Erythroblast (primary cell): Measurements from ENCODE around the gene JAM3.

Experiments used
- GATA1 ChIP-seq: IDR thresholded peaks from 2 replicates; pipeline ENCODE4 v1.6.1; 2011; ENCODE audit warnings: low read depth, mild to moderate bottlenecking, control low read depth, low read length, moderate library complexity
- POLR2A ChIP-seq: IDR thresholded peaks from 2 replicates; pipeline ENCODE4 v1.6.1; 2011; ENCODE audit warnings: mild to moderate bottlenecking, low read length

DNA sequence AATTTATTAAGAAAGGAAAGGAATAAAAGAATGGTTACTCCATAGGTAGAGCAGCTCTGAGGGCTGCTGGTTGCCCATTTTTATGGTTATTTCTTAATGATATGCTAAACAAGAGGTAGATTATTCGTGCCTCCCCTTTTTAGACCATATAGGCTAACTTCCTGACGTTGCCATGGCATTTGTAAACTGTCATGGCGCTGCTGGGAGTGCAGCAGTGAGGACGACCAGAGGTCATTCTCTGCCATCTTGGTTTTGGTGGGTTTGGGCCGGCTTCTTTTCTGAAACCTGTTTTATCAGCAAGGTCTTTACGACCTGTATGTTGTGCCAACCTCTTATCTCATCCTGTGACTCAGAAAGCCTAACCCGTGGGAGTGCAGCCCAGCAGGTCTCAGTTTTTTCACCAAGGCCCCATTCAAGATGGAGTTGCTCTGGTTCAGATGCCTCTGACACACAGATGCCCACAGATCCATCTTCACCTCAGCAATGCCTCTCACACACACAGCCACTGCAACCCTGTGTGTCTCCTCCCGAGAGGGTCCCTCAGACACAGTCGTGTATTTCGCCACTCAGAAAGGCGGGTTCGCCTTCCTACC is 16.4 kb upstream of the JAM3 start:
- TF ChIP-seq POLR2A: no peak
- TF ChIP-seq GATA1: no peak
